Stimulated activated CD4-positive, alpha-beta T cell treated with anti-CD3 and anti-CD28 coated beads, Interleukin-2, amount 100 ng/mL, for 48 hours (primary cell): ENCODE measurements around the gene IKZF4.
"Not testable (repeated sequence)": the region's sequence is repeated elsewhere in the genome, so short reads cannot be mapped to it uniquely, and the experiment has no call there.

Experiments
- DNase-seq, 2 donors: peaks; one replicate each; pipeline ENCODE4 v3.0.0-alpha.2; 2020

Gene IKZF4

GRCh38 chr12:56040963-56041551 lies 20.2 kb downstream of the IKZF4 start:
- DNase-seq = peak in 1 of 2 donors; percentile 10

GRCh38 chr12:56041552-56042429 lies 20.9 kb downstream of the IKZF4 start, which contains the start of gene RPS26:
RPS26 (plus strand) TSS chr12:56041918; CDS start chr12:56042167, 249 bp downstream.
- peak; percentile 81 to 85 for DNase-seq

- DNase-seq = not testable (repeated sequence)
These were observed 21.6 kb downstream of the IKZF4 start for GRCh38 chr12:56042430-56042813.

- DNase-seq = no peak
These were observed 22.0 kb downstream of the IKZF4 start for GRCh38 chr12:56042843-56043242.

GRCh38 chr12:56046027-56046780 lies 25.4 kb downstream of the IKZF4 start:
- no peak for DNase-seq

- DNase-seq = no peak
These were observed 32.6 kb downstream of the IKZF4 start for GRCh38 chr12:56053407-56053893.

GRCh38 chr12:56059964-56060363 lies 39.1 kb downstream of the IKZF4 start:
- DNase-seq = not testable (repeated sequence)

GRCh38 chr12:56061982-56062381 lies 41.1 kb downstream of the IKZF4 start:
- DNase-seq = no peak

GRCh38 chr12:56062996-56063395 lies 42.2 kb downstream of the IKZF4 start:
- DNase-seq = no peak

- no peak for DNase-seq
These were observed 50.8 kb downstream of the IKZF4 start for GRCh38 chr12:56071648-56072047.

GRCh38 chr12:56074396-56074795 lies 53.6 kb downstream of the IKZF4 start:
- no peak for DNase-seq

GRCh38 chr12:56077966-56078365 lies 57.1 kb downstream of the IKZF4 start:
- not testable (repeated sequence) for DNase-seq

- no peak for DNase-seq
These were observed 57.6 kb downstream of the IKZF4 start for GRCh38 chr12:56078427-56078826.

- peak; percentile 51 to 54 for DNase-seq
These were observed 58.3 kb downstream of the IKZF4 start for GRCh38 chr12:56078931-56079722.

- DNase-seq = peak; percentile 55 to 62
These were observed 59.1 kb downstream of the IKZF4 start, which contains the start of gene ERBB3 for GRCh38 chr12:56079723-56080555. ERBB3 (plus strand) TSS chr12:56080165; CDS start chr12:56080301, 136 bp downstream.

GRCh38 chr12:56080556-56081138 lies 59.8 kb downstream of the IKZF4 start:
- no peak for DNase-seq

GRCh38 chr12:56081393-56082347 lies 60.8 kb downstream of the IKZF4 start:
- no peak for DNase-seq

GRCh38 chr12:56082382-56082781 lies 61.5 kb downstream of the IKZF4 start:
- DNase-seq = no peak

GRCh38 chr12:56082967-56083366 lies 62.1 kb downstream of the IKZF4 start:
- no peak for DNase-seq
